ENCODE measurements around the gene SIAE.

Gene SIAE

DNA sequence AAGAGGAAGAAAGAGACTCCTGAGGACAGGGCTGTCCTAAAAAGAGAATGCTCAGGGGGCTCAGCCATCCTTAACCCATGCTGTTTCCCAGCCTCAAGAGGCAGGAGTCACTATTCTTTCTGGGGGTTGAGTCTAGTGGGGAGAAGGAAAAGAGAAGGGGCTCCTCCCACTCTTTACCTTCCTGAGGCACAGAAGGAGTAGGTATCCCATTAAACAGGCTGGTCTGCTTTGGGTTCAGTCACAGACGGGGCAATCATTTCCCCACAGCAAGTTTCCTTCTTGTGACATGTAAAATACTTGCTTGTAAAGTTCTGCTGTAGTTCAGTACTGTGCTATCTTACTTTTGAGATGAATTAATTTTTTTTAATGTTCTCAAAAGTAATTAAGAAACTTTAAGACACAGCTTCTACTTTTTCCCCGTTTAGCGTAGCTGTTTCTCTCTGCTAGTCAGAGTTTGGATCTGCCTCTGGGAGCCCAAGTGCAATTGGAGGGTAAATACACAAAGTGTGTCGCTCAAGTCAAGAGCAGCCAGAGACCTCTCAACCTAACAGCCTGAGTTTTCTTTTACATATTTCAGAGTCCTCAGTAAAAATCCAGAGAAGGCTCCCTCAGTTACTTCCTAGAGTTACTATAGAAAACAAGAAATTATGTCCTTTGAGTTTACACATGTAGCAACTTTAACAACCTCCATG is 88.7 kb downstream of the SIAE start:
- ATAC-seq = peak; percentile 16
- H3K9me3 Mint-ChIP-seq = no peaks in the 10 kb centered on the region
- peaks cover 23% of the 10 kb centered on the region for H3K27me3 Mint-ChIP-seq
- H3K27ac Mint-ChIP-seq = no peak overlapping the region
- no peak overlapping the region for H3K4me3 Mint-ChIP-seq
- no peaks in the 10 kb centered on the region for H3K36me3 Mint-ChIP-seq
- no peaks in the 10 kb centered on the region for H3K4me1 Mint-ChIP-seq

DNA sequence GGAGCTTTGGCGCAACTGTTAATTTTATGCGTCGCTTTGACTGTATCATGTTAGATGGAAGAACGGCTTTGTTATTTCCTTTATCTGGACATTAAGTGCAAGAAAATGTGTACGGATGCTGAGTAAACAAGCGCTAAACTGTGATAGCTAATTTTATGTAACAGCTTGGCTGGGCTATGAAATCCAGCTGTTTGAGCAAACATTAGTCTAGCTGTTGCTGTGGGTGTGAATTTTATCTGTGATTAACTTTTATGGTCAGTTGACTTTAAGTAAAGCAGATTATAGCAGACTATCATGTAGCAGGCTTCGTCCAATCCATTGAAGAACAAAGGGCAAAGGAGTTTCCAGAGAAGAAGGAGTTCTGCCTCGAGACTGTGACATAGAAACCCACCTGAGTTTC is 89.8 kb downstream of the SIAE start:
- Mint-ChIP-seq H3K36me3 (no peaks in the 10 kb centered on the region), H3K4me3 (no peak overlapping the region), H3K27ac (no peak overlapping the region), H3K9me3 (no peaks in the 10 kb centered on the region), H3K4me1 (no peaks in the 10 kb centered on the region), H3K27me3 (peaks cover 23% of the 10 kb centered on the region)
- ATAC-seq = no peak

All from stimulated activated memory B cell treated with anti-CD40 and anti-IgM and Interleukin-4, amounts not matched to agents 10 μg/mL and 1 μg/mL and 100 μg/mL, for 72 hours (primary cell).